ENCODE data around the gene KRT27.

GRCh38 chr17:40816569-40816968 is 34.2 kb upstream of the KRT27 start:
- no peak for TF ChIP-seq POLR2AphosphoS5 (IDR thresholded peaks at IDR 0.05; ENCODE audit: borderline replicate concordance, low read depth, low read length)
- no peak for TF ChIP-seq EZH2 (IDR thresholded peaks at IDR 0.05)
- no peak for TF ChIP-seq FOXP2 (optimal IDR thresholded peaks at IDR 0.05; ENCODE audit: control extremely low read depth, extremely low read length, insufficient read depth)

All from SK-N-MC (cell line).